ENCODE results near the gene KRTAP29-1.

Gene KRTAP29-1

GRCh38 chr17:41327411-41328120 lies 24.9 kb upstream of the KRTAP29-1 start:
- DNase-seq: no peak

- DNase-seq: no peak
These were observed 23.8 kb upstream of the KRTAP29-1 start for GRCh38 chr17:41326173-41327145.

GRCh38 chr17:41325611-41326010 lies 23.0 kb upstream of the KRTAP29-1 start:
- DNase-seq: no peak

- no peak for DNase-seq
These were observed 22.5 kb upstream of the KRTAP29-1 start for GRCh38 chr17:41325126-41325525.

GRCh38 chr17:41324180-41325075 lies 21.8 kb upstream of the KRTAP29-1 start:
- DNase-seq: no peak

- no peak for DNase-seq
These were observed 20.5 kb upstream of the KRTAP29-1 start for GRCh38 chr17:41322903-41323895.

- no peak for DNase-seq
These were observed 19.6 kb upstream of the KRTAP29-1 start for GRCh38 chr17:41322094-41322902.

- no peak for DNase-seq
These were observed 15.6 kb upstream of the KRTAP29-1 start for GRCh38 chr17:41318231-41318630.

GRCh38 chr17:41315814-41316445 lies 13.3 kb upstream of the KRTAP29-1 start:
- no peak for DNase-seq

- no peak for DNase-seq
These were observed 12.6 kb upstream of the KRTAP29-1 start, which contains the start of gene KRTAP17-1 for GRCh38 chr17:41315204-41315794. Gene KRTAP17-1 (minus strand): TSS chr17:41315710. CDS start chr17:41315650, 60 bp downstream.

- DNase-seq: no peak
These were observed 8.5 kb upstream of the KRTAP29-1 start for GRCh38 chr17:41311111-41311510.

GRCh38 chr17:41308918-41309359 lies 6.3 kb upstream of the KRTAP29-1 start, which contains the start of gene KRTAP16-1:
Gene KRTAP16-1 (minus strand): TSS chr17:41309309. CDS start chr17:41309253, 56 bp downstream.
- DNase-seq: no peak

GRCh38 chr17:41308251-41308917 lies 5.7 kb upstream of the KRTAP29-1 start:
- DNase-seq: peak; percentile 49

- DNase-seq: no peak
These were observed 5.0 kb upstream of the KRTAP29-1 start for GRCh38 chr17:41307647-41308046.

GRCh38 chr17:41304091-41304490 lies 1.4 kb upstream of the KRTAP29-1 start:
- DNase-seq: no peak

- DNase-seq: no peak
These were observed 330 bp upstream of the KRTAP29-1 start for GRCh38 chr17:41302981-41303380.

GRCh38 chr17:41301204-41301790 lies 1.4 kb downstream of the KRTAP29-1 start:
- DNase-seq: no peak

- no peak for DNase-seq
These were observed 4.1 kb downstream of the KRTAP29-1 start for GRCh38 chr17:41298458-41299135.
